ENCODE data around the gene ATP6V1F.

Gene ATP6V1F

DNA sequence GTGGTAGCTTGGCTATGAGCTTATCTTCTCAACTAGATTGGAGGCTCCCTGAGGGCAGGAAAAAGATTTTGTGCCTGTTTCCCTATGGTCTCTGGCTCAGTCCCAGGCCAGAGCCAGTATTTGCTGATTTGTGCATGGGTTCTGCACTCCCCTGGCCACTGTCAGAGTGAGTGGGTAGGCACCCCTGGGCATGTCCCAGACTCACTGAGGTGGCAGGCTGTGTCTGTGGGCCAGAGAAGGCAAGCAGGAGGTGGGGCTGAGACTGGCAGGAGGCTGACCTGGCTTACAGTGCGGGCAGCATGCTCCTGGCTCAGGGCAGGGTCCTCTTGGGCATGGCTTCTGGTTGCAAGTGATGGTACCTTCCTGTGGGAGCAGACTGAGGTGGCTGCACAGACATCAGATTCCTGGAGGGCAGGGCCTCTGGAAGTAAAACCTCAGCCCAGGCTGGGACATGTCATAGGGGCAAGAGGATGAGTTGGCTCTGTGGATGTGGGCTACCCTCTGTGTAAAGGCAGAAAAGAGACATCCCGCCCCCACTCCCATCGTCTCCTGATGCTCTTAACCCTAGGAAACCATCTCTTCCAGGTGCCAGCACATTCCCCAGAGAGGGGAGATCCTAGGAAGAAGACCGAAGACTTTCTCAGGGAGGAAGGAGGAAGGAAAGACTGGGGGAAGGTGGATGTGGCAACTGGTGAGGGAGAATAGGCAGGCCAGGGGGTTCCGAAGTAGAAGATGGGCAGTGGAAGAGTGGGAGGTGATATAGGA is 43.5 kb downstream of the ATP6V1F start:
- no peaks in the 10 kb centered on the region for H3F3A ChIP-seq (ENCODE audit: control insufficient read depth, insufficient read depth)
- no peak for TF ChIP-seq EZH2phosphoT487 (IDR thresholded peaks at IDR 0.05; ENCODE audit: borderline replicate concordance, low read length)
- TF ChIP-seq, protein P1, sequence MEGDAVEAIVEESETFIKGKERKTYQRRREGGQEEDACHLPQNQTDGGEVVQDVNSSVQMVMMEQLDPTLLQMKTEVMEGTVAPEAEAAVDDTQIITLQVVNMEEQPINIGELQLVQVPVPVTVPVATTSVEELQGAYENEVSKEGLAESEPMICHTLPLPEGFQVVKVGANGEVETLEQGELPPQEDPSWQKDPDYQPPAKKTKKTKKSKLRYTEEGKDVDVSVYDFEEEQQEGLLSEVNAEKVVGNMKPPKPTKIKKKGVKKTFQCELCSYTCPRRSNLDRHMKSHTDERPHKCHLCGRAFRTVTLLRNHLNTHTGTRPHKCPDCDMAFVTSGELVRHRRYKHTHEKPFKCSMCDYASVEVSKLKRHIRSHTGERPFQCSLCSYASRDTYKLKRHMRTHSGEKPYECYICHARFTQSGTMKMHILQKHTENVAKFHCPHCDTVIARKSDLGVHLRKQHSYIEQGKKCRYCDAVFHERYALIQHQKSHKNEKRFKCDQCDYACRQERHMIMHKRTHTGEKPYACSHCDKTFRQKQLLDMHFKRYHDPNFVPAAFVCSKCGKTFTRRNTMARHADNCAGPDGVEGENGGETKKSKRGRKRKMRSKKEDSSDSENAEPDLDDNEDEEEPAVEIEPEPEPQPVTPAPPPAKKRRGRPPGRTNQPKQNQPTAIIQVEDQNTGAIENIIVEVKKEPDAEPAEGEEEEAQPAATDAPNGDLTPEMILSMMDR (IDR thresholded peaks at IDR 0.05; ENCODE audit: low read depth, low read length, poor library complexity, severe bottlenecking), result no peak
- no peaks in the 10 kb centered on the region for H4K20me1 ChIP-seq (ENCODE audit: control insufficient read depth, insufficient read depth, low read depth, low read length)
- H3K79me2 ChIP-seq (ENCODE audit: control insufficient read depth, low read length), result no peaks in the 10 kb centered on the region
- H3K9me3 ChIP-seq (ENCODE audit: control insufficient read depth, insufficient read depth, low read length), result no peaks in the 10 kb centered on the region
- H3K36me3 ChIP-seq (ENCODE audit: control insufficient read depth, low read length), result no peaks in the 10 kb centered on the region
- H3K27ac ChIP-seq (ENCODE audit: low read depth, low read length), result no peak overlapping the region
- no peak overlapping the region for H3K4me3 ChIP-seq (ENCODE audit: low read length)
- peaks cover 17% of the 10 kb centered on the region; the same call in 1 of the 2 replicates for H3K27me3 ChIP-seq (ENCODE audit: control insufficient read depth, low read length)
- H3K4me1 ChIP-seq (ENCODE audit: control insufficient read depth, low read length), result peaks cover 3% of the 10 kb centered on the region
- H3K9me2 ChIP-seq (replicated peaks; ENCODE audit: control insufficient read depth, low read length), result no peaks in the 10 kb centered on the region
- H3K4me2 ChIP-seq (ENCODE audit: low read length), result no peak overlapping the region

DNA sequence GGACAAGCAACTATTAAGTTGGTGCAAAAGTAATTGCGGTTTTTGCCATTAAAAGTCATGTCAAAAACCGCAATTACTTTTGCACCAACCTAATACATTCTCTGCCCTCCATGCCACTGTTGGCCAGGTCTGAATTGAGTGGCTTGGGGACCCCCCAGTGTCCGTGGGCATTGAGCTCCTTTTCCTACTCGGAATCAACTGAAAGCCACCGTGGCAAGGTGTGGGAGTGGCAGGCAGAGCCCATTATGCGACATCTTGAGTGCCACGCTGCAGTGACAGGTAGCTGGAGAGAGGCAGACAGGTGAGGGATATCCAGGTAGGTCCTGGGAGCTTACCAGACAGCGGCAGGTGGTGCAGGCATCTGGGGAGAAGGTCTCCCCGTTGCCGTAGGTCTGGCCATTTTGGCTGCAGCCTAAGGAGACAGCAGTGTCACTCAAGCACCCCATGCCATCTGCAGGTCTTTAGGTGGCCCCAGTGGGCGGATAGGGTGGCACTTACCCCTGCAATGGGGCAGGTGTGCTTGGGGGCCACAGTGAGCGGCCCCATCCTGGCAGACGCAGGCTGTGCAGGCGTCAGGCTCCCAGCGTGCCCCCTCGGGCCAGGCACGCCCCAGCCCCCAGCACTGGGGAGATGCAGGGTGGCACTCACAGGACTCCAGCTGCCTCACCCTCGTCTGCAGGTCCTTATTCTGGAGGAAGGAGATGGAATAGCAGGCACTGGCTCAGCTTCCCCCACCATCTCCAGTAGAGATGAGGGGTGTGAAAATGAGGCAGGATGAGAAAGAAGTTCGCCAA is 44.3 kb downstream of the ATP6V1F start:
- TF ChIP-seq EZH2phosphoT487 (IDR thresholded peaks at IDR 0.05; ENCODE audit: borderline replicate concordance, low read length), result no peak
- TF ChIP-seq, protein P1 (IDR thresholded peaks at IDR 0.05; ENCODE audit: low read depth, low read length, poor library complexity, severe bottlenecking), result no peak
- Histone ChIP-seq H3K27ac (ENCODE audit: low read depth, low read length) (no peak overlapping the region), H4K20me1 (ENCODE audit: control insufficient read depth, insufficient read depth, low read depth, low read length) (no peaks in the 10 kb centered on the region)

DNA sequence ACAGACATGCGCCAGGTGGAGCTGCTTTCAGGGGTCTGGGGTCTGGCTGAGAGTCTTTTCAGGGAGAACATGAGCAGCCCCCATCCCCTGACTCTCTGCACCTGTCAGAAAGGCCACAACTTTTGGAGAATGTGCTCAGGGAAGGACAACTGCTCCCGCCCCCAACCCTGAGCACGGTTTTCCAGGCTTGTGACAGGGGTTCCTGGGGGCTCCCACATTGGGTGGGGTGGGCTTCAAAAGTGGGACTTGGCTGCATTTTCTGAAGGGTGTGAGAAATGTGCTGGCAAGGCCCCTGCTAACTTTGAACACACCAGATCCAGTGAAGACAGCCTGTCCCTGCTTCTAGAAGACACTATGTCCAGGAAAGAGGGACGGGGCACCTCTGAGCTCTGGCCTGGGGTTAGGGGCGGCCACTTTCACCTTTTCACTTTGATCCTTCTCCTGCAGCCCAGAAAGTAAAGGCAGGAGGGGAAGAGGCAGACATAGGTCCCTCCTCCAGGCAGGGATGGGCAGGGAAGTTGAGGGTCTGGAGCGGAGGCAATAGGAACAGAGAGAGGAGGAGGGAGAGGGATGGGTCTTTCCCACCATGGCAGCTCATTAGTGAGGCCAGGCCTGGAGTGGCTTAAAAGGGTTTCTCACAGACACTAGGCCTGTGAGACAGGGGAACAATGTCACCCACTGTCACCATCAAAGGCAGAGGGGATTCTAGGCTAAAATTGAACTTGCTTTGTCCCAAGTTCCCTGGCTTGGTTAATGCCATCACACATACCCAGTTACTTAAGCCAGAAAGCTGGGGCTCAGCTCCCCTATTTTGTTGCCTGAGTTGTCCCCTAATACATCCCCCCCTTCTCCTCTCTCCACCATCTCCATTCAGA is 46.3 kb downstream of the ATP6V1F start:
- no peak overlapping the region for H3K27ac ChIP-seq (ENCODE audit: low read depth, low read length)
- no peak overlapping the region for H3K4me2 ChIP-seq (ENCODE audit: low read length)
- no peaks in the 10 kb centered on the region for H3K9me3 ChIP-seq (ENCODE audit: control insufficient read depth, insufficient read depth, low read length)
- no peaks in the 10 kb centered on the region for H3F3A ChIP-seq (ENCODE audit: control insufficient read depth, insufficient read depth)
- H3K9me2 ChIP-seq (replicated peaks; ENCODE audit: control insufficient read depth, low read length), result no peaks in the 10 kb centered on the region
- no peak for TF ChIP-seq EZH2phosphoT487 (IDR thresholded peaks at IDR 0.05; ENCODE audit: borderline replicate concordance, low read length)
- TF ChIP-seq, protein P1 (IDR thresholded peaks at IDR 0.05; ENCODE audit: low read depth, low read length, poor library complexity, severe bottlenecking), result no peak
- H3K79me2 ChIP-seq (ENCODE audit: control insufficient read depth, low read length), result no peaks in the 10 kb centered on the region
- peaks cover 23% of the 10 kb centered on the region for H3K27me3 ChIP-seq (ENCODE audit: control insufficient read depth, low read length)
- H3K4me1 ChIP-seq (ENCODE audit: control insufficient read depth, low read length), result peaks cover 3% of the 10 kb centered on the region
- H4K20me1 ChIP-seq (ENCODE audit: control insufficient read depth, insufficient read depth, low read depth, low read length), result no peaks in the 10 kb centered on the region
- H3K4me3 ChIP-seq (ENCODE audit: low read length), result no peak overlapping the region
- no peaks in the 10 kb centered on the region for H3K36me3 ChIP-seq (ENCODE audit: control insufficient read depth, low read length)

More for the DNA sequence above, 44.3 kb downstream of the ATP6V1F start:
- H3K79me2 ChIP-seq (ENCODE audit: control insufficient read depth, low read length), result no peaks in the 10 kb centered on the region
- H3K9me3 ChIP-seq (ENCODE audit: control insufficient read depth, insufficient read depth, low read length), result no peaks in the 10 kb centered on the region
- H3K4me3 ChIP-seq (ENCODE audit: low read length), result no peak overlapping the region
- H3K36me3 ChIP-seq (ENCODE audit: control insufficient read depth, low read length), result no peaks in the 10 kb centered on the region
- H3K9me2 ChIP-seq (replicated peaks; ENCODE audit: control insufficient read depth, low read length), result no peaks in the 10 kb centered on the region
- H3K4me1 ChIP-seq (ENCODE audit: control insufficient read depth, low read length), result peaks cover 3% of the 10 kb centered on the region
- H3K4me2 ChIP-seq (ENCODE audit: low read length), result no peak overlapping the region
- H3F3A ChIP-seq (ENCODE audit: control insufficient read depth, insufficient read depth), result no peaks in the 10 kb centered on the region
- peaks cover 17% of the 10 kb centered on the region; the same call in 1 of the 2 replicates for H3K27me3 ChIP-seq (ENCODE audit: control insufficient read depth, low read length)
